AG04450 (cell line): ENCODE data around the gene CENPP. TPM values are rescaled to one million over a fixed set of nuclear protein-coding genes. Genes with fewer than 3 reads are reported as not detected.

Source experiments
- CTCF ChIA-PET: fragments of 300-600, 350-600 bp; formaldehyde crosslinking; extraction: SDS; loops from one replicate; lab custom pipeline; 2022; ENCODE audit warnings: antibody characterized with exemption, inconsistent platforms; lab: Charles Lee
- POLR2A ChIA-PET: fragments of 350-600 bp; formaldehyde crosslinking; extraction: SDS; loops from one replicate; lab custom pipeline; 2021; ENCODE audit warnings: antibody characterized with exemption, inconsistent platforms; lab: Yijun Ruan, JAX
- DNase-seq: peaks from one replicate; pipeline ENCODE4 v3.0.0-alpha.2; 2011; ENCODE audit warnings: low read depth, low spot score
- H3K27ac ChIP-seq: one replicate; pipeline ENCODE4 v1.5.1; 2012; ENCODE audit warnings: low read depth, low read length, control low read depth
- H3K27me3 ChIP-seq: one replicate; pipeline ENCODE4 v1.6.0; 2012; ENCODE audit warnings: low read length; ENCODE audit not compliant: control insufficient read depth, insufficient read depth
- H3K4me3 ChIP-seq: 2 replicates; pipeline ENCODE4 v1.5.1; 2011; ENCODE audit warnings: mild to moderate bottlenecking, low read depth, low read length, control low read depth
- H3K9me3 ChIP-seq: 2 replicates; pipeline ENCODE4 v1.5.1; 2012; ENCODE audit warnings: low read length; ENCODE audit not compliant: control insufficient read depth, insufficient read depth
- polyA plus RNA-seq: library from polyadenylated mRNA; depleted of rRNA; stranded (reverse); fragments of >200 nt; gene quantifications from 2 replicates; pipeline ENCODE4 v1.2.3, GENCODE V29; 2011
- TF ChIP-seq, protein P1 (sequence below): IDR thresholded peaks from 2 replicates; pipeline ENCODE4 v1.5.1; 2011; ENCODE audit warnings: low read depth, low read length, control low read depth, inconsistent platforms

Gene CENPP
- polyA plus RNA-seq, 1 experiment, result 4.4 TPM

DNA sequence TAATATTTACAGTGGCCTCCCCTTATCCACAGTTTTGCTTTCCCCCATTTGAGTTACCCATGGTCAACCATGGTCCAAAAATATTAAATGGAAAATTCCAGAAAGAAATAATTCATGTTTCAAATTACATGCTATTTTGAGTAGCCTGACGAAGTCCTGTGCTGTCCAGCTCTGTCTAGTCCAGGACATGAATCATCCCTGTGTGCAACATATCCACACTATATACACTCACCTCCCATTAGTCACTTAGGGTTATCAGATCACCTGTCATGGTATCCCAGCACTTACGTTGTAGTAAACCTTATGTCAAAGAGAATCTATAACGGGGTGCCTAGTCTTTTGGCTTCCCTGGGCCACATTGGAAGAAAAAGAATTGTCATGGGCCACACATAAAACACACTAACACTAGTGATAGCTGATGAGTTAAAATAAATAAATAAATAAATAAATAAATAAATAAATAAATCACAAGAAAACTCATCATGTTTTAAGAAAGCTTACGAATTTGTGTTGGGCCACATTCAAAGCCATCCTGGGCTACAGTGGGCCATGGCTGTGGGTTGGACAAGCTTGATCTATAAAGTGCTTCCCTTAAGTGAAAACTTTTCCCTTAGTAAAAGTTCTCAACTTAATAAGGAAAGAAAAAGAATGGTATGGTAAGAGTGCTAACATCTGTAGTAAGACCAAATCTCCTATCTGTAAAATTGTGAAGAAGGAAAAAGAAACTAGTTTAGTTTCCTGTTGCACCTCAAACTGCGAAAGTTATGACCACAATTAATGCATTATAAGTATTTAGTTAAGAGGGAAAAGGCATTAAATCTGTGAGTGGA is 114.4 kb downstream of the CENPP start:
- TF ChIP-seq, protein P1, sequence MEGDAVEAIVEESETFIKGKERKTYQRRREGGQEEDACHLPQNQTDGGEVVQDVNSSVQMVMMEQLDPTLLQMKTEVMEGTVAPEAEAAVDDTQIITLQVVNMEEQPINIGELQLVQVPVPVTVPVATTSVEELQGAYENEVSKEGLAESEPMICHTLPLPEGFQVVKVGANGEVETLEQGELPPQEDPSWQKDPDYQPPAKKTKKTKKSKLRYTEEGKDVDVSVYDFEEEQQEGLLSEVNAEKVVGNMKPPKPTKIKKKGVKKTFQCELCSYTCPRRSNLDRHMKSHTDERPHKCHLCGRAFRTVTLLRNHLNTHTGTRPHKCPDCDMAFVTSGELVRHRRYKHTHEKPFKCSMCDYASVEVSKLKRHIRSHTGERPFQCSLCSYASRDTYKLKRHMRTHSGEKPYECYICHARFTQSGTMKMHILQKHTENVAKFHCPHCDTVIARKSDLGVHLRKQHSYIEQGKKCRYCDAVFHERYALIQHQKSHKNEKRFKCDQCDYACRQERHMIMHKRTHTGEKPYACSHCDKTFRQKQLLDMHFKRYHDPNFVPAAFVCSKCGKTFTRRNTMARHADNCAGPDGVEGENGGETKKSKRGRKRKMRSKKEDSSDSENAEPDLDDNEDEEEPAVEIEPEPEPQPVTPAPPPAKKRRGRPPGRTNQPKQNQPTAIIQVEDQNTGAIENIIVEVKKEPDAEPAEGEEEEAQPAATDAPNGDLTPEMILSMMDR, result no peak
- POLR2A ChIA-PET, result no interaction called here
- no peaks in the 10 kb centered on the region for H3K9me3 ChIP-seq
- H3K27me3 ChIP-seq, result no peaks in the 10 kb centered on the region
- no peak overlapping the region for H3K27ac ChIP-seq
- H3K4me3 ChIP-seq, result no peak overlapping the region
- DNase-seq, result no peak
- CTCF ChIA-PET, result interaction anchor here (1.0 to 3.7 kb wide), 6 partner anchors 60 to 308 kb away, joined by 3 to 41 read pairs (median 10); partner anchors contain the start of genes CENPP and NOL8

DNA sequence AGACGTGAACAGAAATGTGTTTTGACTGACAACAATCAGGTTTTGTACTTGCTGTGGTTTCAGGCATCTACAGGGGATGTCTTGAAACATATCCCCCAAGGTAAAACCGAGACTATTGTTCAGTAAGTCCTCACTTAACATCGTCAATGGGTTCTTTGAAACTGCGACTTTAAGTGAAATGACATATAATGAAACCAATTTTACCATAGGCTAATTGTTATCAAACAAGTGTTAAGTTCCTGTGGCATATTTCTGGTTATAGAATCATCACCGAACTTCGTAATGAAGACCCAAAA is 114.9 kb downstream of the CENPP start:
- POLR2A ChIA-PET, result no interaction called here
- H3K4me3 ChIP-seq, result no peak overlapping the region
- CTCF ChIA-PET, result interaction anchor here (1.0 to 3.7 kb wide), 3 partner anchors 98 to 193 kb away, joined by 5 to 41 read pairs (median 32); no protein-coding TSS in a partner anchor

DNA sequence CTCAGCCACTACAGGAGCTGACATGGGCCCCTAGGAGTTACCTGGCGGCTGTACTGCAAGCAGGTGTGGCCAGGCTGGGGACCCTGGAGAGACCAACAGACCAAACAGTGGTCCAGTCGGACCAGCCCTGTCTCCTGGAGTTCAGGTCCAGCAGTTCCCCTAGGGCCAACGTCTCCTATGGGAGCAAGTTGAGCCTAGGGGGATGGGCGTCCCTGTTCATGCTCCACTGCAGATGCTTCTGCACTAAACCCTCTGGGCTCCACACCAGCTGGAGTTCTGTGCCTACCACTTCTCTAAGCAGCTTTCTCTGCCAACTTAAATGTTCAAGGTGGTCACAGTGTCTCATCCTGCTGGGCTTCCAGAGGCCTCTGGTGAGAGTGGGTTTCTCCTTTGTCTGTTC is 119.1 kb downstream of the CENPP start:
- Histone ChIP-seq H3K27ac (no peak overlapping the region), H3K27me3 (no peaks in the 10 kb centered on the region), H3K4me3 (no peak overlapping the region), H3K9me3 (no peaks in the 10 kb centered on the region)
- TF ChIP-seq, protein P1, result no peak
- DNase-seq, result no peak
- POLR2A ChIA-PET, result interaction anchor here (0.6 kb wide), 1 partner anchor 11 kb away, joined by 3 read pairs; no protein-coding TSS in a partner anchor
- CTCF ChIA-PET, result interaction anchor here (1.0 to 2.5 kb wide), 2 partner anchors 116 to 189 kb away, joined by 4 to 10 read pairs; no protein-coding TSS in a partner anchor

More for the DNA sequence above, 114.9 kb downstream of the CENPP start:
- Histone ChIP-seq H3K27me3 (no peaks in the 10 kb centered on the region), H3K9me3 (no peaks in the 10 kb centered on the region), H3K27ac (no peak overlapping the region)
- DNase-seq, result no peak
- TF ChIP-seq, protein P1, result no peak

DNA sequence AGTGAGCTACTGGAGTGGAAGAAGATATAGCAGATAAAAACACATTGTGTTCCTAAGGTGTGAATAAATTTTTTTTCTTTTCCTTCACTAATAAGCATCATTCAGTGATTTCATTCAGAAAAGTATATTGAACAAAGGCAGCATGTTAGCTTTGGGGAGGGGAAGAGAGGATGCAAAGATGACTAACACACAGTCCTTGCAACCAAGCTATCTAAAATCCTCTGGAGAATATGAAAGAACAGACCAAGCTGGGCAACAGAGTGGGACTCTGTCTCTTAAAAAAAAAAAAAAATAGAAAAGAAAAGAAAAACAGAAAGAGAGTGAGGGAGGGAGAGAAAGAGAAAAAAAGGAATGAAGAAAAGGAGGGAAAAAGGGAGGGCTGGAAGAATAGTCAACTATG is 120.8 kb downstream of the CENPP start:
- no peak overlapping the region for H3K27ac ChIP-seq
- CTCF ChIA-PET, result interaction anchor here (0.5 to 2.5 kb wide), 6 partner anchors 16 to 312 kb away, joined by 3 to 10 read pairs (median 6); partner anchors contain the start of gene CENPP
- POLR2A ChIA-PET, result interaction anchor here (0.6 kb wide), 1 partner anchor 121 kb away, joined by 3 read pairs; the partner anchor contains the start of gene CENPP
- TF ChIP-seq, protein P1, result no peak
- H3K4me3 ChIP-seq, result no peak overlapping the region
- DNase-seq, result no peak
- no peaks in the 10 kb centered on the region for H3K27me3 ChIP-seq
- no peaks in the 10 kb centered on the region for H3K9me3 ChIP-seq

DNA sequence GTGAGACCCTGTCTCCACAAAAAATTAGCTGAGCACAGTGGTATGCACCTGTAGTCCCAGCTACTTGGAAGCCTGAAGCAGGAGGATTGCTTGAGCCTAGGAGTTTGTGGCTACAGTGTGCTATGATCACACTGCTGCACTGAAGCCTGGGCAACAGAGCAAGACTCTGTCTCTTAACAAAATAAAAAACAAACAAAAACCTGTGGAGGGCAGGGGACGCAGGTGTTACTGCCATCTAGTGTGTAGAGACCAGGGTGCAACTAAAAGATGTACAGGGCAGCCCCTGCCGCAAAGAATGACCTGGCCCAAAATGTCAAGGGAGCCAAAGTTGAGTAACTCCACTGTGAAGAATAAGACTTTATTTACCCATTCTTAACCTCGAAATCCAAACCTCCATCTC is 129.5 kb downstream of the CENPP start:
- no peaks in the 10 kb centered on the region for H3K27me3 ChIP-seq
- H3K27ac ChIP-seq, result no peak overlapping the region
- no peak for DNase-seq
- TF ChIP-seq, protein P1, result no peak
- CTCF ChIA-PET, result interaction anchor here (0.9 kb wide), 1 partner anchor 13 kb away, joined by 3 read pairs; no protein-coding TSS in a partner anchor
- H3K4me3 ChIP-seq, result no peak overlapping the region
- no peaks in the 10 kb centered on the region for H3K9me3 ChIP-seq
- POLR2A ChIA-PET, result no interaction called here
